Activated T-helper 1 cell treated with anti-CD3 and anti-CD28 coated beads, Interleukin-12 subunit alpha, Interleukin-12 subunit beta, Interleukin-2, Interleukin-4 antibody, amounts not matched to agents 30 ng/mL and 10 ng/mL and 1 ng/mL, durations not matched to agents 14 hours and 24 hours and 36 hours (primary cell): ENCODE data around the gene TMEM80. TPM values are rescaled to one million over a fixed set of nuclear protein-coding genes. Genes with fewer than 3 reads are reported as not detected.

Experiments used
- DNase-seq: peaks from one replicate; pipeline ENCODE4 v3.0.0; 2021; ENCODE audit warnings: low spot score
- H3K27ac Mint-ChIP-seq: one replicate; pipeline ENCODE4 v1.8.0; 2021; ENCODE audit warnings: mild to moderate bottlenecking, mixed read lengths
- H3K27me3 Mint-ChIP-seq: one replicate; pipeline ENCODE4 v1.8.0; 2022; ENCODE audit warnings: mild to moderate bottlenecking, moderate library complexity, mixed read lengths; ENCODE audit not compliant: insufficient read depth
- H3K36me3 Mint-ChIP-seq: one replicate; pipeline ENCODE4 v1.8.0; 2021; ENCODE audit warnings: low read depth, mixed read lengths
- H3K4me1 Mint-ChIP-seq: one replicate; pipeline ENCODE4 v1.8.0; 2021; ENCODE audit warnings: low read depth, mixed read lengths
- H3K4me3 Mint-ChIP-seq: one replicate; pipeline ENCODE4 v1.8.0; 2021; ENCODE audit warnings: mild to moderate bottlenecking, moderate library complexity, mixed read lengths
- H3K9me3 Mint-ChIP-seq: one replicate; pipeline ENCODE4 v1.8.0; 2021; ENCODE audit warnings: mixed read lengths
- intact Hi-C: fragments of 100-400 bp; cut with micrococcal nuclease; formaldehyde crosslinking; loops from one replicate; pipeline ENCODE4 v1.15.1; 2024
- total RNA-seq: library from RNA; stranded (reverse); gene quantifications from 2 replicates; pipeline ENCODE4 v1.2.3, GENCODE V29; 2022

Gene TMEM80
- total RNA-seq, 1 donor from 2014 or later, result 14.2 TPM

- H3K27me3 Mint-ChIP-seq, result no peaks in the 10 kb centered on the region
- intact Hi-C loops, result no loop called here
- H3K9me3 Mint-ChIP-seq, result no peaks in the 10 kb centered on the region
- no peaks in the 10 kb centered on the region for H3K4me1 Mint-ChIP-seq
- H3K4me3 Mint-ChIP-seq, result no peak overlapping the region
- H3K36me3 Mint-ChIP-seq, result peaks cover 3% of the 10 kb centered on the region
- no peak for DNase-seq
- H3K27ac Mint-ChIP-seq, result no peak overlapping the region
Observed at GRCh38 chr11:660681-661444, 34.8 kb upstream of the TMEM80 start.

GRCh38 chr11:662689-663274 lies 32.8 kb upstream of the TMEM80 start:
- intact Hi-C loops, result loop anchor here (1.0 kb wide), 1 partner anchor 61 kb away; no protein-coding TSS in a partner anchor
- Mint-ChIP-seq H3K36me3 (peaks cover 6% of the 10 kb centered on the region), H3K4me3 (no peak overlapping the region), H3K27ac (no peak overlapping the region), H3K9me3 (no peaks in the 10 kb centered on the region), H3K27me3 (no peaks in the 10 kb centered on the region), H3K4me1 (no peaks in the 10 kb centered on the region)
- DNase-seq, result no peak

- H3K4me3 Mint-ChIP-seq, result no peak overlapping the region
- H3K9me3 Mint-ChIP-seq, result no peaks in the 10 kb centered on the region
- H3K4me1 Mint-ChIP-seq, result no peaks in the 10 kb centered on the region
- H3K27me3 Mint-ChIP-seq, result no peaks in the 10 kb centered on the region
- intact Hi-C loops, result no loop called here
- H3K36me3 Mint-ChIP-seq, result peaks cover 8% of the 10 kb centered on the region
- no peak for DNase-seq
- no peak overlapping the region for H3K27ac Mint-ChIP-seq
Observed at GRCh38 chr11:665062-665703, 30.4 kb upstream of the TMEM80 start.

GRCh38 chr11:665704-666281 lies 29.8 kb upstream of the TMEM80 start:
- Mint-ChIP-seq H3K36me3 (peaks cover 8% of the 10 kb centered on the region), H3K9me3 (no peaks in the 10 kb centered on the region), H3K27ac (peak overlapping the region; percentile 9), H3K4me1 (no peaks in the 10 kb centered on the region), H3K4me3 (no peak overlapping the region), H3K27me3 (no peaks in the 10 kb centered on the region)
- intact Hi-C loops, result no loop called here
- no peak for DNase-seq

GRCh38 chr11:673866-674265 lies 21.8 kb upstream of the TMEM80 start:
- intact Hi-C loops, result no loop called here
- Mint-ChIP-seq H3K4me3 (no peak overlapping the region), H3K9me3 (no peaks in the 10 kb centered on the region), H3K27ac (no peak overlapping the region), H3K4me1 (no peaks in the 10 kb centered on the region), H3K36me3 (peaks cover 21% of the 10 kb centered on the region), H3K27me3 (no peaks in the 10 kb centered on the region)
- no peak for DNase-seq

GRCh38 chr11:674406-674805 lies 21.2 kb upstream of the TMEM80 start:
- no peak for DNase-seq
- Mint-ChIP-seq H3K27ac (no peak overlapping the region), H3K4me3 (no peak overlapping the region), H3K4me1 (no peaks in the 10 kb centered on the region), H3K36me3 (peaks cover 21% of the 10 kb centered on the region), H3K9me3 (no peaks in the 10 kb centered on the region), H3K27me3 (no peaks in the 10 kb centered on the region)
- intact Hi-C loops, result no loop called here

- no peak for DNase-seq
- no peak overlapping the region for H3K27ac Mint-ChIP-seq
- intact Hi-C loops, result no loop called here
- H3K27me3 Mint-ChIP-seq, result no peaks in the 10 kb centered on the region
- H3K36me3 Mint-ChIP-seq, result peaks cover 34% of the 10 kb centered on the region
- no peaks in the 10 kb centered on the region for H3K9me3 Mint-ChIP-seq
- no peaks in the 10 kb centered on the region for H3K4me1 Mint-ChIP-seq
- no peak overlapping the region for H3K4me3 Mint-ChIP-seq
Observed at GRCh38 chr11:678297-678696, 17.3 kb upstream of the TMEM80 start.

- no peak overlapping the region for H3K27ac Mint-ChIP-seq
Observed at GRCh38 chr11:679271-680207, 16.1 kb upstream of the TMEM80 start.

GRCh38 chr11:680476-680875 lies 15.1 kb upstream of the TMEM80 start:
- Mint-ChIP-seq H3K27me3 (no peaks in the 10 kb centered on the region), H3K27ac (no peak overlapping the region), H3K9me3 (no peaks in the 10 kb centered on the region), H3K4me1 (no peaks in the 10 kb centered on the region), H3K36me3 (peaks cover 39% of the 10 kb centered on the region), H3K4me3 (no peak overlapping the region)
- intact Hi-C loops, result no loop called here
- no peak for DNase-seq

More at GRCh38 chr11:679271-680207, 16.1 kb upstream of the TMEM80 start:
- Mint-ChIP-seq H3K36me3 (peaks cover 36% of the 10 kb centered on the region), H3K4me3 (no peak overlapping the region), H3K27me3 (no peaks in the 10 kb centered on the region), H3K4me1 (no peaks in the 10 kb centered on the region), H3K9me3 (no peaks in the 10 kb centered on the region)
- intact Hi-C loops, result no loop called here
- no peak for DNase-seq

- Mint-ChIP-seq H3K36me3 (peaks cover 39% of the 10 kb centered on the region), H3K9me3 (no peaks in the 10 kb centered on the region), H3K4me1 (no peaks in the 10 kb centered on the region), H3K4me3 (no peak overlapping the region), H3K27me3 (no peaks in the 10 kb centered on the region), H3K27ac (no peak overlapping the region)
- intact Hi-C loops, result no loop called here
- no peak for DNase-seq
Observed at GRCh38 chr11:680970-681369, 14.6 kb upstream of the TMEM80 start.

- H3K36me3 Mint-ChIP-seq, result peaks cover 49% of the 10 kb centered on the region
- no peak overlapping the region for H3K4me3 Mint-ChIP-seq
- DNase-seq, result no peak
- H3K27ac Mint-ChIP-seq, result no peak overlapping the region
- no peaks in the 10 kb centered on the region for H3K27me3 Mint-ChIP-seq
- H3K4me1 Mint-ChIP-seq, result peaks cover 12% of the 10 kb centered on the region
- intact Hi-C loops, result no loop called here
- H3K9me3 Mint-ChIP-seq, result no peaks in the 10 kb centered on the region
Observed at GRCh38 chr11:686451-687243, 9.0 kb upstream of the TMEM80 start.

- Mint-ChIP-seq H3K4me1 (peaks cover 21% of the 10 kb centered on the region), H3K27ac (no peak overlapping the region), H3K9me3 (no peaks in the 10 kb centered on the region), H3K36me3 (peaks cover 46% of the 10 kb centered on the region), H3K4me3 (no peak overlapping the region), H3K27me3 (no peaks in the 10 kb centered on the region)
- no peak for DNase-seq
- intact Hi-C loops, result no loop called here
Observed at GRCh38 chr11:687751-688150, 7.9 kb upstream of the TMEM80 start.
